Caco-2 (cell line): ENCODE measurements around the gene BCO1. TPM values are rescaled to one million over a fixed set of nuclear protein-coding genes. Genes with fewer than 3 reads are reported as not detected.

Experiments
- BruUV-seq: library from RNA; stranded (reverse); fragments of 400-500 nt; replicated peaks from 2 replicates; lab custom pipeline; 2021; lab: Mats Ljungman, UMichigan
- CTCF ChIA-PET: fragments of 300-600 bp; sonication (Branson Sonifier 250); formaldehyde crosslinking; loops from one replicate; lab custom pipeline; 2022; ENCODE audit warnings: antibody characterized with exemption; lab: Charles Lee
- POLR2A ChIA-PET: fragments of 300-600 bp; sonication (Branson Sonifier 250); formaldehyde crosslinking; loops from one replicate; lab custom pipeline; 2022; ENCODE audit warnings: antibody characterized with exemption; lab: Charles Lee
- DNase-seq, 2 experiments: peaks; one replicate each; pipeline versions ENCODE4 v3.0.0 to v3.0.0-alpha.2; 2020 to 2022
- H3K27me3 ChIP-seq: replicated peaks from 2 replicates; pipeline ENCODE4 v1.6.0; 2011; ENCODE audit warnings: low read length; ENCODE audit not compliant: control insufficient read depth, insufficient read depth
- H3K36me3 ChIP-seq: 2 replicates; pipeline ENCODE4 v1.5.1; 2011; ENCODE audit warnings: low read length; ENCODE audit not compliant: control insufficient read depth, insufficient read depth
- H3K4me1 ChIP-seq: fragments of 250-450 bp; sonication (Bioruptor Pico); 2 replicates; pipeline ENCODE4 v1.5.1; 2020; ENCODE audit warnings: mild to moderate bottlenecking
- H3K4me3 ChIP-seq: 2 replicates; pipeline ENCODE4 v1.5.1; 2011; ENCODE audit warnings: low read depth, mild to moderate bottlenecking, control low read depth, low read length
- H3K9me3 ChIP-seq: fragments of 250-450 bp; sonication (Bioruptor Pico); 2 replicates; pipeline ENCODE4 v1.5.1; 2020; ENCODE audit warnings: mild to moderate bottlenecking, moderate library complexity
- H3K27ac Mint-ChIP-seq: one replicate; pipeline ENCODE4 v1.8.0; 2022; ENCODE audit warnings: mixed read lengths; ENCODE audit not compliant: unreplicated experiment
- H3K27me3 Mint-ChIP-seq: one replicate; pipeline ENCODE4 v1.8.0; 2022; ENCODE audit warnings: mixed read lengths; ENCODE audit not compliant: insufficient read depth, unreplicated experiment
- H3K36me3 Mint-ChIP-seq: one replicate; pipeline ENCODE4 v1.8.0; 2022; ENCODE audit warnings: mild to moderate bottlenecking, mixed read lengths; ENCODE audit not compliant: insufficient read depth, unreplicated experiment
- H3K4me1 Mint-ChIP-seq: one replicate; pipeline ENCODE4 v1.8.0; 2022; ENCODE audit warnings: low read depth, mixed read lengths; ENCODE audit not compliant: unreplicated experiment
- H3K4me3 Mint-ChIP-seq: one replicate; pipeline ENCODE4 v1.8.0; 2022; ENCODE audit warnings: mild to moderate bottlenecking, moderate library complexity, mixed read lengths; ENCODE audit not compliant: unreplicated experiment
- H3K9me3 Mint-ChIP-seq: one replicate; pipeline ENCODE4 v1.8.0; 2022; ENCODE audit warnings: mixed read lengths; ENCODE audit not compliant: unreplicated experiment
- CTCF ChIP-seq, 2 experiments: fragments of 200-600 bp in 1 of 2; IDR thresholded peaks; 1 replicate in 1 of 2; 2 replicates in 1 of 2; pipeline versions ENCODE4 v1.5.1 to v1.8.0; 2011 to 2022; ENCODE audit warnings: antibody characterized with exemption in 1 of 2, control low read depth in 1 of 2, inconsistent platforms in 1 of 2, low read depth in 1 of 2, low read length in 1 of 2, mild to moderate bottlenecking in 1 of 2, moderate library complexity in 1 of 2; ENCODE audit not compliant: insufficient read depth in 1 of 2, severe bottlenecking in 1 of 2, unreplicated experiment in 1 of 2
- intact Hi-C: fragments of 100-400 bp; cut with micrococcal nuclease; formaldehyde crosslinking; loops from one replicate; pipeline ENCODE4 v1.10.0; 2022; ENCODE audit not compliant: unreplicated experiment
- total RNA-seq: library from RNA; stranded (reverse); gene quantifications from 2 replicates; pipeline ENCODE4 v1.2.3, GENCODE V29; 2022

Gene BCO1
- total RNA-seq, 1 experiment from 2014 or later = 0.91 TPM

DNA sequence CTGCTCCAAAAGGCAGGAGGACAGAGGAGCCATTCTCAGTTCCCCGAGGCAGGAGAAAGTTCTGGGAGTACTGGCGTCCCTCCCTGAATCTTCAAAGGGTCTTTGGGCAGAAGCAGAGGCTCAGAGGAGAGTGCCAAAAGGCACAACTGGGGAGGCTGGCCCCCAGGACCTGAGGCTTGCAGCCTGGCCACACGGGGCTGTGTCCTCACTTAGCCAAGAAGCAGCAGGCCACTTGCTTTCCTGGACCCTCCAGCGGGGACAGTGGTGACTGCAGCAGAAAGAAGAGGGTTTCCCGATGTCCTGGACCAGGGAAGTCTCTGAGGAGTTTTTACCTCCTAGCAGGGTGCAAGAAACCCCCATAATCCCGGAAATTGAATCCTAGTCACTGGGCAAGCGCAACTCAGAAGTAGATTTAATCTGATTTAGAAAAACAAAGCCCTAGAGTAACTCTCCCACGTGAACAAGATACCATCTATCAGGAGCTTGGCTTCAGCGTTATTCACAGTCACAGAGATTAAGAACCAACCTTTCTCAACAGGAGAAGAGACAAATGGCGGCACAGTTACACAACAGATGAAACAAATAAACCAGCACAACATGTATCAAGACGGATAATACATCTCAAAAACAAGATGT is 25.5 kb upstream of the BCO1 start:
- no peak for DNase-seq
- peak in 1 of 2 experiments; percentile 19 for TF ChIP-seq CTCF (IDR thresholded peaks at IDR 0.05; ENCODE audit: insufficient read depth in 1 of 2, low read depth in 1 of 2, low read length in 1 of 2, severe bottlenecking in 1 of 2, unreplicated experiment in 1 of 2)
- no peaks in the 10 kb centered on the region for H3K4me1 Mint-ChIP-seq
- Histone ChIP-seq H3K4me3 (no peak overlapping the region), H3K9me3 (no peaks in the 10 kb centered on the region), H3K27me3 (no peaks in the 10 kb centered on the region), H3K4me1 (peaks cover 6% of the 10 kb centered on the region; the same call in 1 of the 2 replicates), H3K36me3 (no peaks in the 10 kb centered on the region)
- ChIA-PET CTCF (interaction anchor here (0.7 kb wide), 1 partner anchor 47 kb away, joined by 5 read pairs; no protein-coding TSS in a partner anchor), POLR2A (interaction anchor here (0.7 kb wide), 1 partner anchor 21 kb away, joined by 5 read pairs; no protein-coding TSS in a partner anchor)
- no peak overlapping the region for H3K27ac Mint-ChIP-seq
- no TSS peak for BruUV-seq
- intact Hi-C loops = loop anchor here (2.0 kb wide), 1 partner anchor 40 kb away; no protein-coding TSS in a partner anchor
- H3K4me3 Mint-ChIP-seq = no peak overlapping the region
- H3K27me3 Mint-ChIP-seq = peaks cover 6% of the 10 kb centered on the region
- H3K36me3 Mint-ChIP-seq = no peaks in the 10 kb centered on the region
- no peaks in the 10 kb centered on the region for H3K9me3 Mint-ChIP-seq

GRCh38 chr16:81214745-81215166 is 23.7 kb upstream of the BCO1 start:
- DNase-seq = peak; percentile 40 to 41
- H3K9me3 ChIP-seq = no peaks in the 10 kb centered on the region
- ChIA-PET CTCF (interaction anchor here (0.6 kb wide), 1 partner anchor 23 kb away, joined by 4 read pairs; no protein-coding TSS in a partner anchor), POLR2A (no interaction called here)
- no peaks in the 10 kb centered on the region for H3K36me3 Mint-ChIP-seq
- H3K27me3 ChIP-seq = no peaks in the 10 kb centered on the region
- H3K27ac Mint-ChIP-seq = no peak overlapping the region
- TF ChIP-seq CTCF (IDR thresholded peaks at IDR 0.05; ENCODE audit: insufficient read depth in 1 of 2, low read depth in 1 of 2, low read length in 1 of 2, severe bottlenecking in 1 of 2, unreplicated experiment in 1 of 2) = peak; percentile 42 to 49
- intact Hi-C loops = no loop called here
- no peak overlapping the region for H3K4me3 ChIP-seq
- no peak overlapping the region for H3K4me3 Mint-ChIP-seq
- H3K9me3 Mint-ChIP-seq = no peaks in the 10 kb centered on the region
- H3K36me3 ChIP-seq = no peaks in the 10 kb centered on the region
- H3K4me1 ChIP-seq = peaks cover 6% of the 10 kb centered on the region; the same call in 1 of the 2 replicates
- peaks cover 6% of the 10 kb centered on the region for H3K27me3 Mint-ChIP-seq
- H3K4me1 Mint-ChIP-seq = no peaks in the 10 kb centered on the region
- no TSS peak for BruUV-seq

GRCh38 chr16:81216114-81216513 is 22.4 kb upstream of the BCO1 start:
- DNase-seq = no peak
- H3K36me3 Mint-ChIP-seq = no peaks in the 10 kb centered on the region
- POLR2A ChIA-PET = no interaction called here
- Histone ChIP-seq H3K36me3 (no peaks in the 10 kb centered on the region), H3K4me3 (no peak overlapping the region), H3K4me1 (peaks cover 16% of the 10 kb centered on the region; the same call in 1 of the 2 replicates), H3K27me3 (no peaks in the 10 kb centered on the region), H3K9me3 (no peaks in the 10 kb centered on the region)
- intact Hi-C loops = no loop called here
- peaks cover 10% of the 10 kb centered on the region for H3K4me1 Mint-ChIP-seq
- H3K27ac Mint-ChIP-seq = no peak overlapping the region
- BruUV-seq = no TSS peak
- H3K4me3 Mint-ChIP-seq = no peak overlapping the region
- CTCF ChIA-PET = no interaction called here
- H3K9me3 Mint-ChIP-seq = no peaks in the 10 kb centered on the region
- no peak for TF ChIP-seq CTCF (IDR thresholded peaks at IDR 0.05; ENCODE audit: insufficient read depth in 1 of 2, low read depth in 1 of 2, low read length in 1 of 2, severe bottlenecking in 1 of 2, unreplicated experiment in 1 of 2)
- H3K27me3 Mint-ChIP-seq = peaks cover 4% of the 10 kb centered on the region
